Measurements from ENCODE around the gene DNAJC2. TPM values are rescaled to one million over a fixed set of nuclear protein-coding genes. Genes with fewer than 3 reads are reported as not detected.

The DNAJC2 gene, protein sequence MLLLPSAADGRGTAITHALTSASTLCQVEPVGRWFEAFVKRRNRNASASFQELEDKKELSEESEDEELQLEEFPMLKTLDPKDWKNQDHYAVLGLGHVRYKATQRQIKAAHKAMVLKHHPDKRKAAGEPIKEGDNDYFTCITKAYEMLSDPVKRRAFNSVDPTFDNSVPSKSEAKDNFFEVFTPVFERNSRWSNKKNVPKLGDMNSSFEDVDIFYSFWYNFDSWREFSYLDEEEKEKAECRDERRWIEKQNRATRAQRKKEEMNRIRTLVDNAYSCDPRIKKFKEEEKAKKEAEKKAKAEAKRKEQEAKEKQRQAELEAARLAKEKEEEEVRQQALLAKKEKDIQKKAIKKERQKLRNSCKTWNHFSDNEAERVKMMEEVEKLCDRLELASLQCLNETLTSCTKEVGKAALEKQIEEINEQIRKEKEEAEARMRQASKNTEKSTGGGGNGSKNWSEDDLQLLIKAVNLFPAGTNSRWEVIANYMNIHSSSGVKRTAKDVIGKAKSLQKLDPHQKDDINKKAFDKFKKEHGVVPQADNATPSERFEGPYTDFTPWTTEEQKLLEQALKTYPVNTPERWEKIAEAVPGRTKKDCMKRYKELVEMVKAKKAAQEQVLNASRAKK
- 10 to 100 TPM; 37.6 to 39.4 TPM for total RNA-seq

DNA sequence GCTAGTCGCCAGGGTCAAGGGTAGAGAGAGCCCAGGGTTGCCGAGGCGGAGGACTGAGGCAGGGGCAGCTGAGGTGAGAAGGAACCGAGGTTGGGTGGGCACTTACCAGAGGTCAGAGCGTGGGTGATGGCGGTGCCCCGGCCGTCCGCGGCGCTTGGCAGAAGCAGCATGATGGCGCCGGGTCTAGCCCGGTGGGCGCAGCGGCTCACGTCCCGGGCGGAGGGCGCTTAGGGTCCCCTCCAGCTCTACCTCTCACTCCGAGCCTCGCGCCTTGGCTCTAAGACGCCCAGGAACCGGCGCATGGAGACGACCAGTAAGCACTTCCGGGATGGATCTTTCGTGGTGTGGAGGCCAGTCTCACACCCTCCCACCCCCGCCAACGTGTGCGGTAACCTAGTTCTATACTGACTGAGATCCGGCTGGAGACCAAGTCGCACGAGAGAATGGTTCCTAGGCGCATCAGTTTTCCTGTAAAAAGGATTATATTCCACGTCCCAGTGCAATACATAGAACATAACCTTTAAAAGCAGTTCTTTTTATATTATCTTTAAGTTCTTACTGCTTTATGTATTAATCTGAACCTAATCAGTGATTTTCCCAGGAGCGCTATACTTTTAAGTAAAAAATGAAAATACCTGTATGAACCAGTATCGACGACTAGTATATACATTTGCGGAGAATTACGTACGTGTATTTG, at the start of gene DNAJC2:
TSS of gene DNAJC2 (minus strand) at position 315 of the 697 bp plus-strand sequence. CDS start at position 170, 145 bp downstream.
- ATAC-seq, result peak; percentile 88 to 91
- peaks cover 44 to 47% of the 10 kb centered on the region in 2 donors for H3K36me3 Mint-ChIP-seq
- H3K9me3 Mint-ChIP-seq, result no peaks in the 10 kb centered on the region
- peak; percentile 77 to 84 for DNase-seq (ENCODE audit: low spot score in 2 of 2)
- H3K27ac Mint-ChIP-seq, result peak within 1 kb of the TSS; percentile 97 to 100

DNA sequence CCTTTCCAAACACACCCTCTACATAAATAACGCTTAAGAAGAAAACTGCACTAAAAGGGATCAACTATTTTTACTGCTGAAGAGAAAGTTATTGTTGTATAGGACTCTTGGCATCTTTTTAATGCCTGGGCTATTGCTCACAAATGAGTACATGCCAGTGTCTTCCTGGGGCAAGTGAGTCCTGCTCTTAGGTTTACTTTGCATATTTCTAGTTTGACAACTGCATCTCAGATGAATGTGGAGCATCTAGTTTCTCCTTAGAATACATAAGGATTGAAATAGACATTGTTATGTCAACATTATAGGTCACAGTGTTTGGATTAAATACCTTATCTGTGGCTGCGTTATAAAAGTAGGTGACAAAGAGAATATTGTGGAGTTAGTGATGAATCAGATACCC, 47.4 kb upstream of the DNAJC2 start:
- H3K27ac Mint-ChIP-seq, result no peak overlapping the region

DNA sequence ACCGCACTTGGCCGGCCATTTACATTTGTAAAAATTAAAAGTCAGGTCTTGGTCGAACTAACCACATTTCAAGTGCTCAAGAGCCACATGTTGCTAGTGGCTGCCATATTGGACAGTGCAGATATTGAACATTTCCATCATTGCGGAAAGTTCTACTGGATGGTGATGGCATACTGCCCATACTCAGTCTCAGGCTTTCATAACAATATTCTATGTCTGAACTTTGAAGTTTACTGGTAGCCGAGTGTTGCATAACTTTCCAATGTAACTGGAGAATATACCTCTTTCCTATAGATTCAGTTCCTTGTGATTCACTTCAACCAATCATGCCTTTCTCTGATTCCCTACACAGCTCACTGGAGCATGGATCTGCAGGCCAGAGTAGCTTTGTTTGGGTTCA, 46.6 kb upstream of the DNAJC2 start:
- DNase-seq (ENCODE audit: low spot score in 2 of 2) (no peak), ATAC-seq (no peak)
- Mint-ChIP-seq H3K9me3 (no peaks in the 10 kb centered on the region), H3K36me3 (no peaks in the 10 kb centered on the region), H3K27ac (no peak overlapping the region)

More for the DNA sequence above, 47.4 kb upstream of the DNAJC2 start:
- Mint-ChIP-seq H3K9me3 (no peaks in the 10 kb centered on the region), H3K36me3 (no peaks in the 10 kb centered on the region)
- ATAC-seq (no peak), DNase-seq (ENCODE audit: low spot score in 2 of 2) (no peak)

DNA sequence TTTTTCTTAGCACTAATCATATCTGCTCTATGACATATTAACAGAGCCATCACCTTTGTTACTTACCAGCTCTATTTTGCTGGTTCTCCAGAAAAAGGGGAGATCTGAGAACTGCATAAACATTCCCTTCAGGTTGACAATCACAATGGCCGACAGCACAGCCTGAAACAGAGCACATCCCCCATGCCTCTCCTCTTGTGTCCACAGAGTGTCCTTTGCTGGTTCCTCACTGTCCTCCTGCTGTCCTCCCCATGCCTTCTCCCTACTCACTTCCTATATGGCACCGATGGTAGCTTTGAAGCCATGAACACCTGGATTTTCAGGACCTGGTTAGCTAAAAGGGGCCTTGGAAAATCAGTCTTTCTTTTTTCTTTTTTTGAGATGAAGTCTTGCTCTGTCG, 44.7 kb upstream of the DNAJC2 start:
- Mint-ChIP-seq H3K9me3 (no peaks in the 10 kb centered on the region), H3K27ac (no peak overlapping the region), H3K36me3 (no peaks in the 10 kb centered on the region)
- ATAC-seq, result no peak
- no peak for DNase-seq (ENCODE audit: low spot score in 2 of 2)

DNA sequence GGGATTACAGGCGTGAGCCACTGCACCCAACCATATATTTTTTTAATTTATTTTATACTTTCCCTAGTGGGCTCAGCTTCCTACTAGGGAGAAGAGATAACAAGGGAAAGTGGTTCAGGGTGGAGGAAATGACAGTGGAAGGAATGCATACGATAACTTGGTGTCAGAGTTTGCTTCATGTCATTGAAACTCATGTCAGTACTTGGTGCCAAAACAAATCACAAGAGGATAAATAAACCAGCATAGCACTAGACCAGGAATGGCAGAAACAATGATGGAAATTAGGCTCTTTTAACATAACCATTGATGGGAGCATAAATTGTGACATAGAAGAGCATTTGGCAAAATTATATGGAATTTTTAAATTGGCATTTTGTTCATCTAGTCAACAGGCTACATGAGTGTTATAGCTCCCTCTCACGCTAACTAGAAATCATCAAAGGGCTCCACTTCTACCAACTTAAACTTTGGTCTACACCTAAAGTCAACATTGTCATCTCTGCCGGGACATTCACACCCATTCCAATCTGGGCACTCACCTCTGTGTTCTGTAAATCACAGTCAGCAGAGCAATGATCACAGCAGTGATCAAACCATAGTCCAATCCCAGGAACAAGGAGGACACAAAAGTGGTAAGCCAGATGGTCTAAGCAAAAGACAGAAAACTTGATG, 44.0 kb upstream of the DNAJC2 start:
- Mint-ChIP-seq H3K27ac (no peak overlapping the region), H3K9me3 (no peaks in the 10 kb centered on the region), H3K36me3 (no peaks in the 10 kb centered on the region)
- ATAC-seq (no peak), DNase-seq (ENCODE audit: low spot score in 2 of 2) (no peak)

DNA sequence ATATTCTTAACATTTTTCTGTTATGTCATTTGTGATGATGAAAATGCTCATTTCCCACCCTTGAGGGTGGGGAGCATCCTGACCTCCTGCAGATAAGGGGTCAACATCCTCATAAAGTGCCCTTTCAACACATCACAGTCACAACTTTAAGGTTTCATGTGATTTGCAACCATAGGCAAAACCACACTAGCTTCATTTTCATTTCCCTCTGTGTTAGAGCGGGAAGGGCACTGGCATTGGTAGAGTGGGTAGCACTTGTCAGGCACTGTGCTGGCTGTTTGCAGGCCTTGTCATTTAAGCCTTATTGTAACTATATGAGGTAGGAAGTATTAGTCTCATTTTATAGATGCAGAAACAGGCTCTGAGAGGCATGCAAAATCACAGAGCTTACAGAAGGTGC, 42.7 kb upstream of the DNAJC2 start:
- Mint-ChIP-seq H3K36me3 (no peaks in the 10 kb centered on the region), H3K9me3 (no peaks in the 10 kb centered on the region), H3K27ac (no peak overlapping the region)
- no peak for ATAC-seq
- no peak for DNase-seq (ENCODE audit: low spot score in 2 of 2)

DNA sequence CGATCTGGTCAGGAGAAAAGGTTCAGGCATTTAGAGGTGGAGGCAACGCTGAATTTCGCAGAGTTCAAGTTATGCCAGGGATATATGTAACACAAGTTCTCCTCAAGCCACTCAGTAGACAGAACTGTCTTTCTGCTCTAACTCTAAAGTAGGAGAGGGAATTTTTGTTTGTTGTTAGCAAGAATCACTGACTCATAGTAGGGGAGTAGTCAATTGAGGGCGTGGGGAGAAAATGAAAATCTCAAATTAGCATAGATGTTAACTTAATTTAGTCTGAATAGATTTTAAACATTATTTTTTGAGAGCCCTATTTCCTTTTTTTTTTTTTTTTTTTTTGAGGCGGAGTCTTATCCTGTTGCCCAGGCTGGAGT, 37.5 kb upstream of the DNAJC2 start:
- no peak overlapping the region for H3K27ac Mint-ChIP-seq
- H3K9me3 Mint-ChIP-seq, result no peaks in the 10 kb centered on the region
- DNase-seq (ENCODE audit: low spot score in 2 of 2) (no peak), ATAC-seq (no peak)
- H3K36me3 Mint-ChIP-seq, result no peaks in the 10 kb centered on the region

DNA sequence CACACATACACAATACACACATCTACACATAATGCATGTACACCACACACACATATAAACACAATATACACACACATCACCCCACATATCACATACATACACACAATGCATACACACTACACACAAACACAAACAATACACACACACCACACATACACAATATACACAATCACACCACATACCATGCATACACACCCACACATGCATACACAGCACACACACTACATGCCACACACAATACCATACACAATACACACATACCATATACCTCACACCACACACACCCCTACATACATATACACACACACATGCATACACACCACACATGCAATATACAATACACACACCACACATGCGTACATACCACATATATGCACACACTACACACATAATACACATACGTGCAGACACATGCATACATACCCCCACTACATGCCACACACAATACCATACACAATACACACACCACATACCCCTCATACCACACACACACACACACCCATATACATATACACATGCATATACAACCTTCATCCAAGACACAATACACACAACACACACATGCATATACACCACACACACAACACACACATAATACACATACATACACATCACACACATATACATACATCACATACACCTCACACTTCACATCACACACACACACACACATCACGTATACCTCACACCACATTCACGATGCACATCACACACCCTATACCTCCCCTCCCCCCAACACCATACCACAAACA, 36.9 kb upstream of the DNAJC2 start:
- Mint-ChIP-seq H3K36me3 (no peaks in the 10 kb centered on the region), H3K9me3 (no peaks in the 10 kb centered on the region), H3K27ac (no peak overlapping the region)
- no peak for DNase-seq (ENCODE audit: low spot score in 2 of 2)
- no peak for ATAC-seq

DNA sequence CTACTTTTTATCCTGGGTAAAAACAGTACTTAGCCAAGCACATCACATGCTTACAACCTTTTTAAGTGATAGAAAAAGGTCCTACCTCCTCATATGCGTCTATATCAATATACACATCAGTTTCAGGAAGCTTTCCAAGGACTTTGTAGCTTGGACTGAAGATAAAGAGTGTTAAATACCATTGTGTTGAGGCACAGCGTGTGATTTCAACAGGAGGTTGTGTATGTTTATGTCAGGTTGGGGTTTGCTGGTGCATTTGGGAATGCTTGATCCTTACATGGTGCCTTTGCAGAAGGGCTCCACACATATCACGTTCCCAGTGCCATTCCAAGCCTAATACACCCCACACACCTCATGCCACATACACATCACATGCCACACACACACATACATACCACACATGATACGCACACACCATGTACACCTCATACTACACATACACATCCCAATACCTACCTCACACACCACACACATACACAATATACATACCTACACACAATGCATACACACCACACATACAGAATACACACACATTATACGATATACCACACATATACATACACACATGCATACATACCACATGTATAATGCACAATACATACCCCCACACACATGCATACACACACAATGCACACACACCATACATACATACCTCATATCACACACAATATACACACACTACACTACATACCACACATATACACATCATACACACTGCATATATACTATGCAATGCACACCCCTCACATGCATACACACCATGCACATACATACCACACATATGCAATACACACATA, 36.0 kb upstream of the DNAJC2 start:
- Mint-ChIP-seq H3K27ac (no peak overlapping the region), H3K9me3 (no peaks in the 10 kb centered on the region), H3K36me3 (no peaks in the 10 kb centered on the region)
- DNase-seq (ENCODE audit: low spot score in 2 of 2) (no peak), ATAC-seq (no peak)

DNA sequence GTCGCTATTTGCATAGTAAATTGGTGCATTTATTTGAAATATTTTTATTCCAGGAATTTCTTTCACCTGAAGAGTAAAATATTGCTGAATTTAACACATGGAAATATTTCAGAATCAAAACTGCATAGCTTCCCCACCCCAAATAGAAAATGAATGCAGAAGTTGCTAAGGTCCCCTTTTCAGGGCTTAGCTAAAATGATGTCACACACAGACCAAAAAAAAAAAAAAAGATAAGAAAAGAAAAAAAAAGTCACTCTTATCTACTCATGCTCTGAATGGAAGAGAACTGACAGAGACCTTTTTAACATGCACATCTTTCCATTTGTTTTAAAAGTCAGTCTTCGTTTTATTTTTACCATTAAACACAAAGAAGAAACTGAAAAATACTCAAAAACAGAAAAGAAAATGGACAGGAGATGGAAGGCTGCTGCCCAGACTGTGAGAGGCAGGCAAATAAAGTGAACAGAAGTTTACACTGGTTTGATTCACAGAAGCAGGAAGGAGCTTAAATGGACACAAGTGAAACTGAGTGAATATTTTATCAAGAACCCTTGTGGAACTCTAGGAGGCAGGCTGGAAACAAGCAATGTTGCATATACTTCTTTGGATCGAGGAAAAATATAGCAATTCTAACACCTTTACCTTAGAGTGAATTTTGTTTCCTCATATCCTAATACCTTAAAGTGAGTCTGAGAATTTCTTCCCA, 34.9 kb upstream of the DNAJC2 start:
- H3K36me3 Mint-ChIP-seq, result no peaks in the 10 kb centered on the region
- H3K27ac Mint-ChIP-seq, result no peak overlapping the region
- no peak for DNase-seq (ENCODE audit: low spot score in 2 of 2)
- no peaks in the 10 kb centered on the region for H3K9me3 Mint-ChIP-seq
- no peak for ATAC-seq

DNA sequence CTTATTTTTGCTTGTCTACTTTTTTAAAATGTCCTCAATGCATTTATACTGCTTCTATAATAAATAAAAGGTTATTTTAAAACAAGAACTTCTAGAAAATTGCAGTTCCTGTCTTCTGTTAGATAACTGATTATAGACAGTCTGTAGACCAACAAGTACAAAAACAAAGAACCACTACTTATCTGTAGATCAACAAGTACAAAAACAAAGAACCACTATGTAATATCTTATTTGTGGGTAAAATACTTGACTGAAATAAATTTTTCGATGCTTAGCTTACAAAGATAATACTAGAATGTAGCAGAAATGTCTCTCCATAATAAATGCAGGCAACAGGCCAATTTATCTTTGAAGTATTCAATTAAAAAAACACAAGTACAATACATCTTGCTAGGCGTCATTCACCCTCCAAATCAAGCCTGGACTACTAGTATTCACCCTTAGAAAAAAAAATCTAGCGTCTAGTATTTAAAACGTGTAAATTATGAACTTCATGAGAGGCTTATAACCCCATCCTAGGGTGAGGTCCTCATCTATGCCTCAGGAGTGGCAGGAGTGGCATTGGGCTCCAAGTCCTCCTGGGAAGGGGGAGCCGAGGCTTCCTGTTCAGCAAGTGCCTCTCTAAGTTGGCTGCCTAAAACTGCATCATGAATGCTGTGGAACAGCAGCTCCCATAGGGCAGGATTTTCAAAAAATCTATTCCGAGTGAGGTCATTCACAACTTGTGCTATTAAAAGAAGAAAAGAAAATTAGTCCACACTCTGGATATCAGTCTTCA, 29.5 kb upstream of the DNAJC2 start:
- ATAC-seq, result no peak
- H3K36me3 Mint-ChIP-seq, result no peaks in the 10 kb centered on the region
- no peak for DNase-seq (ENCODE audit: low spot score in 2 of 2)
- no peaks in the 10 kb centered on the region for H3K9me3 Mint-ChIP-seq
- no peak overlapping the region for H3K27ac Mint-ChIP-seq

DNA sequence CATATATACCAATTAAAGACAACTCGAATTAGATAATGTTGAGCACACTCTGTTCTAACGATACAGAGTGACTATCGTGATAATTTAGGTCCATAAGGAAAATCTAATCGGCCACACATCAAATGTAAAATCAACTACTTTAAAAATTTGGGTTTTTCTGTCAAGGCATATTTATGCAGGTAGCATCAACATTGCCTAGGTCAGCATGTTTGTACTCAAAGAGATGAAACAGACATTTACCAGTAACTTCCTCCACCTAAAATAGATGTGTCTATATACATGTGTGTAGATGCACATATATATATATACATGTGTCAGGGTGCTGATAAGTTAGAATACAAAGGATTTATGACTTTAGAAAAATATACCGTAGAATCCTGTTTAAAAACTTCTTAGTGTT, 24.9 kb upstream of the DNAJC2 start:
- Mint-ChIP-seq H3K36me3 (peaks cover 8 to 16% of the 10 kb centered on the region in 2 donors), H3K27ac (no peak overlapping the region), H3K9me3 (no peaks in the 10 kb centered on the region)
- DNase-seq (ENCODE audit: low spot score in 2 of 2), result no peak
- no peak for ATAC-seq

DNA sequence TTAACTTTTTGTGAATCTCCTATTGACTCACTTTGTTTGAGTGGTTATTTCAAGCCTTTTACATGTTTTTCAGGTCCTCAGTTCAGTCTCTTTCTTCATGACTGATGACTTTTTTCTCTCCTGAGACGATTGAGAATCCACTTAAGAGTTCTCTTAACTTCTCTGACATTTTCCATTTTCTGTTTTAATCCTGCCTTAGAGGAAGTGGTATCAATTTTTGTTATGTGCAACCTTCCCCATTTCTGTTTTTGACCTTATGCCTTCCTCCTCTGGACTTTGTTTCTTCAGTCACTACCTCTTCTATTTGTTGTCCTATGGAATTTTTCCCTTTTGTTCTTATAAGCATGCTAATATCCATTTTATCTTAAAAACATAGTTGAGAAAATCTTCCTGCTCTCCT, 5.2 kb upstream of the DNAJC2 start:
- ATAC-seq (peak in 1 of 2 donors; percentile 8), DNase-seq (ENCODE audit: low spot score in 2 of 2) (no peak)
- H3K36me3 Mint-ChIP-seq, result peaks cover 22 to 32% of the 10 kb centered on the region in 2 donors
- H3K27ac Mint-ChIP-seq, result peak overlapping the region; percentile 16 to 97
- H3K9me3 Mint-ChIP-seq, result no peaks in the 10 kb centered on the region

DNA sequence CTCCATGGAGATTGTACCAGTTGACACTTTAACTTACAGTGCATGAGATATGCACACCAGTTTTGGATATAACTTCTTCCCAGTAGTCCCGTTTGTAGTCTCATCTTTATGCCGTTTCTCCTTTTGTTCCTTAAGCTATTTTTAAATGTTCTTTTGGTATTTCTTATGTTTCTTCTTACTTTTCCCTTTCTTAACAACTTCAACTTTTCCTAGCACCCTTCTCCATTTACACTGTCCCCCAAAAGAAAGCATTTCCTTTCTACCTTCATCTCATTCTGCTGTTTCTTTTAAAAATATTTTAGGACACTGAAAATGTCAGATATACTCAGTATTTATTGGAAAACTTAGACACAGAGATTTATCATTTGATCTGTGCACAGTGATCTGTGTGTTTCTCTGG, 4.4 kb upstream of the DNAJC2 start:
- peaks cover 27 to 38% of the 10 kb centered on the region in 2 donors for H3K36me3 Mint-ChIP-seq
- no peak for ATAC-seq

More for the DNA sequence above, 4.4 kb upstream of the DNAJC2 start:
- Mint-ChIP-seq H3K27ac (peak overlapping the region; percentile 4 to 97), H3K9me3 (no peaks in the 10 kb centered on the region)
- no peak for DNase-seq (ENCODE audit: low spot score in 2 of 2)

Data from activated naive CD4-positive, alpha-beta T cell treated with anti-CD3 and anti-CD28 coated beads, Interleukin-2, amount 50 U/mL, for 72 hours (primary cell).